WTC11 (cell line): ENCODE data around the gene MEDAG. TPM values are rescaled to one million over a fixed set of nuclear protein-coding genes. Genes with fewer than 3 reads are reported as not detected.

ENCODE experiments used
- ATAC-seq: fragments of 200-7000 bp; cut with Tn5 transposase; 2 replicates; pipeline ENCODE4 v1.10.0; 2021; ENCODE audit warnings: mild to moderate bottlenecking, moderate library complexity
- CTCF ChIA-PET: fragments of 300-600 bp; sonication (Branson Sonifier 250); formaldehyde crosslinking; loops from one replicate; lab custom pipeline; 2021; ENCODE audit warnings: antibody characterized with exemption; lab: Charles Lee
- POLR2A ChIA-PET: fragments of 350-600 bp; sonication (Branson Sonifier 250); formaldehyde crosslinking; loops from one replicate; lab custom pipeline; 2021; ENCODE audit warnings: antibody characterized with exemption; lab: Charles Lee
- DNase-seq: peaks from one replicate; pipeline ENCODE4 v3.0.0; 2021; ENCODE audit warnings: low spot score
- H3K27ac Mint-ChIP-seq: 2 replicates; pipeline ENCODE4 v1.8.0; 2021; ENCODE audit warnings: mixed read lengths
- H3K27me3 Mint-ChIP-seq: 2 replicates; pipeline ENCODE4 v1.8.0; 2021; ENCODE audit warnings: low read depth, mild to moderate bottlenecking, moderate library complexity, mixed read lengths
- H3K36me3 Mint-ChIP-seq: 2 replicates; pipeline ENCODE4 v1.8.0; 2021; ENCODE audit warnings: mixed read lengths
- H3K4me1 Mint-ChIP-seq: 2 replicates; pipeline ENCODE4 v1.8.0; 2022; ENCODE audit warnings: mixed read lengths
- H3K4me3 Mint-ChIP-seq: 2 replicates; pipeline ENCODE4 v1.8.0; 2021; ENCODE audit warnings: mild to moderate bottlenecking, moderate library complexity, mixed read lengths
- H3K9me3 Mint-ChIP-seq: 2 replicates; pipeline ENCODE4 v1.8.0; 2021; ENCODE audit warnings: mixed read lengths
- ARID4B ChIP-seq: sonication (generic); formaldehyde crosslinking; IDR thresholded peaks from 2 replicates; pipeline ENCODE4 v1.8.0; 2023; ENCODE audit warnings: missing genetic modification reagents, mild to moderate bottlenecking, borderline replicate concordance
- ATF3 ChIP-seq: sonication (generic); formaldehyde crosslinking; conservative IDR thresholded peaks from 2 replicates; pipeline ENCODE4 v1.8.1; 2022; ENCODE audit warnings: mild to moderate bottlenecking, missing genetic modification reagents
- CTCF ChIP-seq: fragments of 200-600 bp; IDR thresholded peaks from 2 replicates; pipeline ENCODE4 v1.8.0; 2022; ENCODE audit warnings: antibody characterized with exemption
- FOXK1 ChIP-seq: sonication (generic); formaldehyde crosslinking; IDR thresholded peaks from 2 replicates; pipeline ENCODE4 v1.8.0; 2022; ENCODE audit warnings: mild to moderate bottlenecking, moderate library complexity, missing genetic modification reagents
- GABPB1 ChIP-seq: sonication (generic); formaldehyde crosslinking; IDR thresholded peaks from 2 replicates; pipeline ENCODE4 v1.8.1; 2023; ENCODE audit warnings: mild to moderate bottlenecking, missing genetic modification reagents
- GRHL2 ChIP-seq: fragments of 250-450 bp; sonication (Bioruptor Pico); IDR thresholded peaks from 2 replicates; pipeline ENCODE4 v1.8.0; 2022; ENCODE audit warnings: mild to moderate bottlenecking, moderate library complexity; ENCODE audit not compliant: insufficient replicate concordance, severe bottlenecking
- GTF2I ChIP-seq: fragments of 250-450 bp; sonication (Bioruptor Pico); conservative IDR thresholded peaks from 2 replicates; pipeline ENCODE4 v1.4.0; 2021; ENCODE audit warnings: mild to moderate bottlenecking
- IRF1 ChIP-seq: sonication (generic); formaldehyde crosslinking; IDR thresholded peaks from 2 replicates; pipeline ENCODE4 v1.8.0; 2023; ENCODE audit warnings: missing genetic modification reagents
- IRF2 ChIP-seq: sonication (generic); formaldehyde crosslinking; IDR thresholded peaks from 2 replicates; pipeline ENCODE4 v1.8.0; 2022; ENCODE audit warnings: low read depth, missing genetic modification reagents, borderline replicate concordance
- JAZF1 ChIP-seq: fragments of 250-450 bp; sonication (Bioruptor Pico); IDR thresholded peaks from 2 replicates; pipeline ENCODE4 v1.9.0; 2021; ENCODE audit warnings: moderate library complexity, mild to moderate bottlenecking, inconsistent platforms
- JUN ChIP-seq: sonication (generic); formaldehyde crosslinking; IDR thresholded peaks from 2 replicates; pipeline ENCODE4 v1.8.0; 2023; ENCODE audit warnings: mild to moderate bottlenecking, missing genetic modification reagents
- MAX ChIP-seq: sonication (generic); formaldehyde crosslinking; IDR thresholded peaks from 2 replicates; pipeline ENCODE4 v1.8.0; 2022; ENCODE audit warnings: mild to moderate bottlenecking, missing genetic modification reagents
- MYBL2 ChIP-seq: sonication (generic); formaldehyde crosslinking; IDR thresholded peaks from 2 replicates; pipeline ENCODE4 v1.8.1; 2023; ENCODE audit warnings: mild to moderate bottlenecking, moderate library complexity, missing genetic modification reagents
- NFATC4 ChIP-seq: fragments of 250-450 bp; sonication (Bioruptor Pico); IDR thresholded peaks from 2 replicates; pipeline ENCODE4 v1.9.0; 2021; ENCODE audit warnings: mild to moderate bottlenecking
- NFE2L1 ChIP-seq: sonication (generic); formaldehyde crosslinking; IDR thresholded peaks from 2 replicates; pipeline ENCODE4 v1.8.1; 2023; ENCODE audit warnings: missing genetic modification reagents
- NR1H2 ChIP-seq: sonication (generic); formaldehyde crosslinking; IDR thresholded peaks from 2 replicates; pipeline ENCODE4 v1.9.0; 2021; ENCODE audit warnings: mild to moderate bottlenecking, moderate library complexity, missing genetic modification reagents
- NR2C2 ChIP-seq: sonication (generic); formaldehyde crosslinking; IDR thresholded peaks from 2 replicates; pipeline ENCODE4 v1.8.0; 2022; ENCODE audit warnings: mild to moderate bottlenecking, missing genetic modification reagents
- SOX15 ChIP-seq: fragments of 250-450 bp; sonication (Bioruptor Pico); IDR thresholded peaks from 2 replicates; pipeline ENCODE4 v1.9.0; 2021; ENCODE audit warnings: mild to moderate bottlenecking
- SP1 ChIP-seq: sonication (generic); formaldehyde crosslinking; conservative IDR thresholded peaks from 2 replicates; pipeline ENCODE4 v1.8.1; 2022; ENCODE audit warnings: missing genetic modification reagents
- ZBTB21 ChIP-seq: sonication (generic); formaldehyde crosslinking; IDR thresholded peaks from 2 replicates; pipeline ENCODE4 v1.8.1; 2023; ENCODE audit warnings: mild to moderate bottlenecking, missing genetic modification reagents, borderline replicate concordance
- ZMAT4 ChIP-seq: fragments of 250-450 bp; sonication (Bioruptor Pico); IDR thresholded peaks from 2 replicates; pipeline ENCODE4 v1.9.0; 2021; ENCODE audit warnings: mild to moderate bottlenecking
- ZNF121 ChIP-seq: sonication (generic); formaldehyde crosslinking; IDR thresholded peaks from 2 replicates; pipeline ENCODE4 v1.8.0; 2023; ENCODE audit warnings: missing genetic modification reagents
- ZNF263 ChIP-seq: sonication (generic); formaldehyde crosslinking; IDR thresholded peaks from 2 replicates; pipeline ENCODE4 v1.8.1; 2022; ENCODE audit warnings: low read depth, mild to moderate bottlenecking, moderate library complexity, missing genetic modification reagents
- ZNF281 ChIP-seq: sonication (generic); formaldehyde crosslinking; IDR thresholded peaks from 2 replicates; pipeline ENCODE4 v1.8.0; 2023; ENCODE audit warnings: mild to moderate bottlenecking, missing genetic modification reagents
- ZNF423 ChIP-seq: fragments of 250-450 bp; sonication (Bioruptor Pico); IDR thresholded peaks from 2 replicates; pipeline ENCODE4 v2.1.2; 2022; ENCODE audit warnings: mild to moderate bottlenecking, moderate library complexity
- total RNA-seq: library from RNA; stranded (reverse); gene quantifications from 3 replicates; pipeline ENCODE4 v1.2.3, GENCODE V29; 2021
- TF ChIP-seq, protein P1 (sequence below): sonication (generic); formaldehyde crosslinking; IDR thresholded peaks from 2 replicates; pipeline ENCODE4 v1.8.0; 2022; ENCODE audit warnings: mild to moderate bottlenecking, missing genetic modification reagents

MEDAG gene
- total RNA-seq, 1 experiment from 2014 or later: 2.1 TPM

DNA sequence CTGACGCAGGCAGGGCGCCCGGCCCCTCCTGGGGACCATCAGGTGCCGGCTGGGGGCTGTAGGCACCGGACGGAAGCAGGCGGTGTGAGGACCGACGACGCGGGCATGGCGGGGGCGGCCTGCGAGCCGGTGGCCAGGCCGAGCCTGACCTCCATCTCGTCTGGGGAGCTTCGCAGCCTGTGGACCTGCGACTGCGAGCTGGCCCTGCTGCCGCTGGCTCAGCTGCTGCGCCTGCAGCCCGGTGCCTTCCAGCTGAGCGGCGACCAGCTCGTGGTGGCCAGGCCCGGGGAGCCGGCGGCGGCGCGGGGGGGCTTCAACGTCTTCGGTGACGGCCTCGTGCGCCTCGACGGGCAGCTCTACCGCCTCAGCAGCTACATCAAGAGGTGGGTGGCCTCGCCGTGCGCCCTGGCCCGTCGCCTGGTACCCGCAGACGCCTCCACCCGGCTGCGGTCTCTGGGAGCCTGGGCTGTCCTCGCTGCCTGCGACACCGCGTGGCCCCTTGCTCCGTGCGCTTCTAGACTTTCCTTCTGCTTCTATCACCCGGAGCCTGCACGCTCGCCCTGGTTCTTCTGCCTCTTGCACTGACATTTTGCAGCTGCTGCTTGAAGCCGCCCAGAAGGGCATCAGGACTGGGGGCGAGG, 460 bp downstream of the MEDAG start:
- H3K27ac Mint-ChIP-seq: no peak overlapping the region
- H3K4me3 Mint-ChIP-seq: peak overlapping the region; percentile 52
- ChIA-PET POLR2A (interaction anchor here (0.6 kb wide), 1 partner anchor 244 kb away, joined by 3 read pairs; no protein-coding TSS in a partner anchor), CTCF (interaction anchor here (0.7 to 2.6 kb wide), 10 partner anchors 14 to 137 kb away, joined by 3 to 11 read pairs (median 5); partner anchors contain the start of gene TEX26)
- peaks cover 52% of the 10 kb centered on the region for H3K27me3 Mint-ChIP-seq
- H3K36me3 Mint-ChIP-seq: no peaks in the 10 kb centered on the region
- peaks cover 6% of the 10 kb centered on the region for H3K4me1 Mint-ChIP-seq
- no peaks in the 10 kb centered on the region for H3K9me3 Mint-ChIP-seq
- ATAC-seq (peak; percentile 75), DNase-seq (peak; percentile 44)
- TF ChIP-seq CTCF (no peak), ARID4B (CRISPR knock-in tag) (no peak), JAZF1 (CRISPR knock-in tag) (no peak), MAX (CRISPR knock-in tag) (peak; percentile 92), NR1H2 (CRISPR knock-in tag) (no peak), IRF1 (CRISPR knock-in tag) (no peak; the same call in 1 of the 2 replicates), SOX15 (CRISPR knock-in tag) (no peak), ZMAT4 (no peak), ATF3 (no peak), NFE2L1 (CRISPR knock-in tag) (no peak), JUN (CRISPR knock-in tag) (no peak), FOXK1 (peak; percentile 44; the same call in 1 of the 2 replicates), GTF2I (CRISPR knock-in tag) (no peak), MYBL2 (peak; percentile 29; the same call in 1 of the 2 replicates), ZNF263 (CRISPR knock-in tag) (0 out of 2 replicates have a peak, but pooled peaks have one; percentile 5), IRF2 (CRISPR knock-in tag) (no peak), ZBTB21 (CRISPR knock-in tag) (no peak), ZNF121 (no peak), GRHL2 (CRISPR knock-in tag) (no peak), ZNF281 (CRISPR knock-in tag) (no peak), ZNF423 (no peak), SP1 (CRISPR knock-in tag) (no peak), GABPB1 (no peak), NR2C2 (peak; percentile 27; the same call in 1 of the 2 replicates), NFATC4 (CRISPR knock-in tag) (no peak)
- TF ChIP-seq, protein P1, sequence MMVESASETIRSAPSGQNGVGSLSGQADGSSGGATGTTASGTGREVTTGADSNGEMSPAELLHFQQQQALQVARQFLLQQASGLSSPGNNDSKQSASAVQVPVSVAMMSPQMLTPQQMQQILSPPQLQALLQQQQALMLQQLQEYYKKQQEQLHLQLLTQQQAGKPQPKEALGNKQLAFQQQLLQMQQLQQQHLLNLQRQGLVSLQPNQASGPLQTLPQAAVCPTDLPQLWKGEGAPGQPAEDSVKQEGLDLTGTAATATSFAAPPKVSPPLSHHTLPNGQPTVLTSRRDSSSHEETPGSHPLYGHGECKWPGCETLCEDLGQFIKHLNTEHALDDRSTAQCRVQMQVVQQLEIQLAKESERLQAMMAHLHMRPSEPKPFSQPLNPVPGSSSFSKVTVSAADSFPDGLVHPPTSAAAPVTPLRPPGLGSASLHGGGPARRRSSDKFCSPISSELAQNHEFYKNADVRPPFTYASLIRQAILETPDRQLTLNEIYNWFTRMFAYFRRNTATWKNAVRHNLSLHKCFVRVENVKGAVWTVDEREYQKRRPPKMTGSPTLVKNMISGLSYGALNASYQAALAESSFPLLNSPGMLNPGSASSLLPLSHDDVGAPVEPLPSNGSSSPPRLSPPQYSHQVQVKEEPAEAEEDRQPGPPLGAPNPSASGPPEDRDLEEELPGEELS (CRISPR knock-in tag): peak; percentile 66
